AG10803 (cell line): ENCODE measurements around the gene KCNIP4.

Source experiments
- DNase-seq: peaks from one replicate; pipeline ENCODE4 v3.0.0; 2010; ENCODE audit warnings: low read depth
- H3K4me3 ChIP-seq: 2 replicates; pipeline ENCODE4 v1.5.1; 2011; ENCODE audit warnings: mild to moderate bottlenecking, low read length, control low read depth
- TF ChIP-seq, protein P1 (sequence below): conservative IDR thresholded peaks from 2 replicates; pipeline ENCODE4 v1.5.1; 2011; ENCODE audit warnings: mild to moderate bottlenecking, low read length, control low read depth, inconsistent platforms

KCNIP4 gene

DNA sequence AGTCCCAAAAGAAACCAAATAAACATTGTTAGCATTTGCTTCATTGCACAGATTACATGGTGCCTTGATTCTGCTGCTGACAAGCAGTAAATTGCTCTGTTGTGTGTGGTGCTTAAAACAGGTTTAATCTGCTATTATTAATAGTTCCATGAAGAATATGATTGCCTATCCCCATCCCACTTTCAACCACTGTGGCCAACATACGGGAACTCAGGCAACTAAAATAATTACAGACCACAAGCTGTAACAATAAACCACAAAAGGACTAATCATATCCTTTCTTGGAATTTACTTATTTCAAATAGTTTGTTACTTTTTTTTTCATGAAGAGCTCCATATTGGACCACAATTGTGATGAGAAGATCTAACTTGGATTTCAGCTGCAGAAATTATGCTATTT is 1116.8 kb downstream of the KCNIP4 start:
- no peak overlapping the region for H3K4me3 ChIP-seq
- TF ChIP-seq, protein P1, sequence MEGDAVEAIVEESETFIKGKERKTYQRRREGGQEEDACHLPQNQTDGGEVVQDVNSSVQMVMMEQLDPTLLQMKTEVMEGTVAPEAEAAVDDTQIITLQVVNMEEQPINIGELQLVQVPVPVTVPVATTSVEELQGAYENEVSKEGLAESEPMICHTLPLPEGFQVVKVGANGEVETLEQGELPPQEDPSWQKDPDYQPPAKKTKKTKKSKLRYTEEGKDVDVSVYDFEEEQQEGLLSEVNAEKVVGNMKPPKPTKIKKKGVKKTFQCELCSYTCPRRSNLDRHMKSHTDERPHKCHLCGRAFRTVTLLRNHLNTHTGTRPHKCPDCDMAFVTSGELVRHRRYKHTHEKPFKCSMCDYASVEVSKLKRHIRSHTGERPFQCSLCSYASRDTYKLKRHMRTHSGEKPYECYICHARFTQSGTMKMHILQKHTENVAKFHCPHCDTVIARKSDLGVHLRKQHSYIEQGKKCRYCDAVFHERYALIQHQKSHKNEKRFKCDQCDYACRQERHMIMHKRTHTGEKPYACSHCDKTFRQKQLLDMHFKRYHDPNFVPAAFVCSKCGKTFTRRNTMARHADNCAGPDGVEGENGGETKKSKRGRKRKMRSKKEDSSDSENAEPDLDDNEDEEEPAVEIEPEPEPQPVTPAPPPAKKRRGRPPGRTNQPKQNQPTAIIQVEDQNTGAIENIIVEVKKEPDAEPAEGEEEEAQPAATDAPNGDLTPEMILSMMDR = no peak
- peak; percentile 33 for DNase-seq

DNA sequence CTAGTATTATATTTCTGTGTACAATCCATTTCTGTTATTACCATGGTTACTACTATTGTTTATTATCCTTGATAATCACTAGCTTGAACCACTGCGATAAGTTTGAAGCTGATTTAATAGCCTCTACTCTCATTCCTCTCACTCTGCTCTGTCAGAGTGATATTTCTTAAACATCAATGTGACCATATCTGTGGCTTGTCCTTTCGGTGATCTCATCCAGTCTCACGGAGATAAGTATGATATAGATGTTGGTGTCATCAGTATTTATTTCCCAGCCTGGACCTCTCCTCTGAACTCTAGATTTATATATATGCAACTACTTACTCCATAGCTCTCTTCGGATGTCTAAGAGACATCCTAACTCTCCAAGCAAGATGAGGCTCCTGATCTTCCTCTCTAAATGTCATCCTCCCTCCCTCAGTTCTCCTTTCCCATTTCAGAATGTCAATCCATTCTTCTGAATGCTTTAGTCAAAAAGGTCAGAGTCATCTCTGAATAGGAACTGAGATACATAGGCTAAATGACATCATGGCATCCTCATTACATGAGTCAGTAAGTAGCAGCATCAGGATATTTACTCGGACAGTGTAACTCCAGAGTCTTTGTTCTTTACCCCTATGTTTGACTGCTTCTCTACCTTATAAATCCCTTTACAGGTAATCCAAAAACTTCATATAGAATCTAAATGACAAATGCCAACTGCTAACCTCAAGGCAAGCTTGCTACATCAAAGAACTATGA is 1118.8 kb downstream of the KCNIP4 start:
- H3K4me3 ChIP-seq = no peak overlapping the region
- TF ChIP-seq, protein P1 = no peak
- DNase-seq = no peak

DNA sequence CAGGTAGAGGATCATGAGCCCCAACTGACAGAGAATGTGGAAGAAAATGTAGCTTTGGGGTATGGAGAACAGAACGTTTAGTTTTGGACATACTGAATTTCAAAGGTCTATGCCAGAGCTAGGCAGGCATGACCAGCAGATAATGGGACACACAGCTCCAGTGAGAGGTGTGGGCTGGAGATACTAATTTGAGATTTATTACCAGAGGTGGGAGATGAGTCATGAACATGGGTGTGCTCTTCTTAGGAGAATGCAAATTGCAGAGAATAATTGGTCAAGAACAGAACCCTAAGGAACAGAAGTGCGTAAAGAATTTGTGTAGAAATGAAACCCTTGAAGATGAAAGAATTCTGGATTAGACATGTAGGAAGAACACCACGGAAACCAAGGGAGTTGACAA is 1123.1 kb downstream of the KCNIP4 start:
- H3K4me3 ChIP-seq = no peak overlapping the region

DNA sequence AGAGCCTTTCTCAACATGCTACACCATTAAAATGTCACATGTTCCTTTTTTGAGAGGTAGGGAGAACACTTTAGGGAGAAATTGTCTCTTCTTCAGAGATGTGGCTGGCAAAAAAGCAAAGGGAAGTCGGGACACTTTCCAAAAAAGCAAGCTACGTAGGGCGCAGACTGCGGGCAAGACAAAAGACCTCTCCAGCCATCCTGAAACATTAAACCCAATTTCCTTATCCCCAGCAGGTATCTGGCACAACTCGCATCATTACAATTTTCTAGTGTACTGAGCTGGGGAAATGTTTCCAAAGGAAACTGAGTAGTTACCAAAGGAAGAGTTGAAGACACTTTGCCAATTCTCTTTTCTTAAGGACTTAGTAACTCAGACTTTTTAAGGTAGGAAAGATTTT is 1132.3 kb downstream of the KCNIP4 start:
- no peak overlapping the region for H3K4me3 ChIP-seq
- TF ChIP-seq, protein P1 = no peak
- no peak for DNase-seq

More for the DNA sequence above, 1123.1 kb downstream of the KCNIP4 start:
- TF ChIP-seq, protein P1 = no peak
- DNase-seq = no peak

DNA sequence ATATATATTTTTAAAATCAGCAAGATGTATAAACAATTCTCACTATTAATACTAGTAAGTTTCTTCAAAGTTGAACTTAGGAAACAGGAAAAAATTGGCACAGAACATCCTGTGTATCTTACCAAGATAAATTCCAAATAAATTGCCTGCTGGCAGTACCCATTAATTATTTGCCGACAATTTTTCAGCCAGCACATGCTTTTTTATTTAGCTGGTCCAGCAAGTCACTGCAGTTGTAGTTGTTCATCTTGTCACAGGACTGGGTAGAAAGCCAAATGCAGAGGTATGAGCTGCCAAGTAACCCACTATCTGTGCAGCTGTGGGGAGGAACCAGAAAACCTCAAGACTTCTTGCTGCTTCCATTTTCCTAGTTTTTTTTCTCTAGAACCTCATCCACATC is 1134.9 kb downstream of the KCNIP4 start:
- peak; percentile 29 for DNase-seq

DNA sequence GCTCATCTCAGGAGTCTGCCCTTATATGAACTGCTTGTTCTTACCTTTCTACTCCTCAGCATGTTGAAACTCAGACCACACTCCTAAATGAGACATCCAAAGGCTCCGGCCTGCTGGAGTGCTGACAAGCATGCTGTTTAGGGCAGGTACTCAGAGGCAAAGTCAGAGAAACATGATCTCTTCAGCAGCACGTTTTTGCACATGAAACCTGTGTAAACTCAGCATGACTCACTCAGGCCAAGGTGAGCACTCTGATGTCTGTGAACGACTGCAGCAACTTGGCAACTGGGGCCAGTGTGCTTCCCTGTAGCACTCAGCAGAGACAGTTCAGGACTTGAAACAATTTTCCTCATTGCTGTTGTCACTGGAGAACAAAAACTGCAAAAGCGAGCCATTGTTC is 1138.8 kb downstream of the KCNIP4 start:
- H3K4me3 ChIP-seq = no peak overlapping the region
- DNase-seq = no peak

More for the DNA sequence above, 1134.9 kb downstream of the KCNIP4 start:
- TF ChIP-seq, protein P1 = no peak
- H3K4me3 ChIP-seq = no peak overlapping the region

DNA sequence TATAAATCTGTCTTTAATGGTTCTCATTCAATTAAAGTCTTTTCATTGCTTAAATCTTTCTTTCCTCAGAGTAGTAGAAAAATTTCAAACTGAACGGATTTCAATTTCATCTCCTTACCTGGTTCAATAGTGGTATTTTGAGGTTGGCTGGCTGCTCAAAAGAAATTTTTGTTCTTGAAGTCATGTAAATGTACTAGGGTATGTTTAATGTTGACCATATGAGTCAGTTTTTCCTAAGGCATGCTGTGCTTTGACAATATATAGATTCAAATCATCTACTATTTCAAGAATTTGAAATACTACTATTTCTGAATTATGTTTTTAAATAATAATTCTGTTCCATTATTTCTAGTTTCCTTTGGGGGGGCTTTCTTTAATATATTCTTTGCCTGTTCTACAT is 1142.9 kb downstream of the KCNIP4 start:
- no peak for DNase-seq
- no peak overlapping the region for H3K4me3 ChIP-seq
- TF ChIP-seq, protein P1 = no peak

More for the DNA sequence above, 1138.8 kb downstream of the KCNIP4 start:
- TF ChIP-seq, protein P1 = no peak
